ENCODE results near the gene ADAT1. TPM values are rescaled to one million over a fixed set of nuclear protein-coding genes. Genes with fewer than 3 reads are reported as not detected.

The ADAT1 gene
- total RNA-seq, 3 donors from 2014 or later (not counting 1 experiment from before 2014, with no cell fraction given): 63.5 to 65.2 (median 64.8) TPM

DNA sequence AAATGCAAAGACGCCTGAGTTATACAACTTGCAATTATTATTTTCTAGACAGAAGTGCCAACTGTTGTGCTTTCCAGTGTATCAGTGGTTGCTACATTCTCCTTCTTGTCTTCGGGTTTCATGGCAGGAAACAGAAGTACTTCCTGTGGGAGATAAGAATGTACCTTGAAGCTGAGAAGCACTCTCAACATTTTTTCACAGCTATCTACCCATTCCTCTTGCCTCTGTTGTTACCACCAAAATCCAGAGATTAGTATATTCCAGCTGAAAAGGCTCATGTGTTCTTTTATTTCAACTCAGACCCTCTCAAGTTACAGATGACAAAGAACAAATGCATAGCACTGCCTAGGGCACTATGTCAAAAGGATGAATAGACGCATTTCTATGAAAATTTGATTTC is 4.8 kb upstream of the ADAT1 start:
- no peak overlapping the region for H3K4me3 ChIP-seq (ENCODE audit: low read length)
- Mint-ChIP-seq H3K4me3 (no peak overlapping the region), H3K36me3 (peaks cover 15% of the 10 kb centered on the region), H3K27ac (peak overlapping the region; percentile 47 to 85), H3K9me3 (no peaks in the 10 kb centered on the region), H3K27me3 (ENCODE audit: low read depth in 2 of 2) (no peaks in the 10 kb centered on the region), H3K4me1 (peaks cover 27 to 28% of the 10 kb centered on the region in 2 donors)
- ATAC-seq: no peak
- peak in 1 of 2 donors; percentile 51 for DNase-seq
- peaks cover 28% of the 10 kb centered on the region for H3K4me1 ChIP-seq (ENCODE audit: control insufficient read depth, insufficient read depth, low read length)
- 22% methylated on average over 3 of the region's 3 CpGs for WGBS (ENCODE audit: insufficient coverage)
- H3K27ac ChIP-seq (ENCODE audit: low read length): no peak overlapping the region
- intact Hi-C loops (cut with micrococcal nuclease): no loop called here
- TF ChIP-seq, protein P1, sequence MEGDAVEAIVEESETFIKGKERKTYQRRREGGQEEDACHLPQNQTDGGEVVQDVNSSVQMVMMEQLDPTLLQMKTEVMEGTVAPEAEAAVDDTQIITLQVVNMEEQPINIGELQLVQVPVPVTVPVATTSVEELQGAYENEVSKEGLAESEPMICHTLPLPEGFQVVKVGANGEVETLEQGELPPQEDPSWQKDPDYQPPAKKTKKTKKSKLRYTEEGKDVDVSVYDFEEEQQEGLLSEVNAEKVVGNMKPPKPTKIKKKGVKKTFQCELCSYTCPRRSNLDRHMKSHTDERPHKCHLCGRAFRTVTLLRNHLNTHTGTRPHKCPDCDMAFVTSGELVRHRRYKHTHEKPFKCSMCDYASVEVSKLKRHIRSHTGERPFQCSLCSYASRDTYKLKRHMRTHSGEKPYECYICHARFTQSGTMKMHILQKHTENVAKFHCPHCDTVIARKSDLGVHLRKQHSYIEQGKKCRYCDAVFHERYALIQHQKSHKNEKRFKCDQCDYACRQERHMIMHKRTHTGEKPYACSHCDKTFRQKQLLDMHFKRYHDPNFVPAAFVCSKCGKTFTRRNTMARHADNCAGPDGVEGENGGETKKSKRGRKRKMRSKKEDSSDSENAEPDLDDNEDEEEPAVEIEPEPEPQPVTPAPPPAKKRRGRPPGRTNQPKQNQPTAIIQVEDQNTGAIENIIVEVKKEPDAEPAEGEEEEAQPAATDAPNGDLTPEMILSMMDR (IDR thresholded peaks at IDR 0.05): no peak
- H3K27me3 ChIP-seq (ENCODE audit: control insufficient read depth, insufficient read depth, low read length): no peaks in the 10 kb centered on the region
- no peaks in the 10 kb centered on the region for H3K9me3 ChIP-seq (ENCODE audit: control insufficient read depth, insufficient read depth, low read length)
- H3K36me3 ChIP-seq (ENCODE audit: control insufficient read depth, insufficient read depth, low read length): peaks cover 63% of the 10 kb centered on the region

DNA sequence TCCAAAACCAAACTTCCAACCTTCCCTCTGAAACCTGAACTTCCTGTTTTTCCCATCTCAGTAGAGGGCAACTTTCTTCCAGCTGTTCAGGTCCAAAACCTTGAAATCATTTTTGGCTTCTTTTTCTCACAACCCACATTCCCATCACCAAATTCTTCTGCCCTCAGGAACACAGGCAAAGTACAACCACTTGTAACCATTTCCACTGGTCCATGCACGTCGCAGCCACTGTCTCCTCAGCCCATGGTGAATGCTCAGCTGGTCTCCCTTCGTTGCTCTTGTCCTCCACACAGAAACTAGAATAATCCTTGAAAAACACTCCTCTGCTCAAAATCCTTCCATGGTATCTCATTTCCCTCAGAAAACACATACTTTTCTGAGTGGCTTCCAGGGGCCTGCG is 3.7 kb upstream of the ADAT1 start:
- ATAC-seq (no peak), DNase-seq (no peak)
- peak overlapping the region; percentile 47 to 85 for H3K27ac Mint-ChIP-seq
- TF ChIP-seq, protein P1 (IDR thresholded peaks at IDR 0.05): no peak
- H3K4me1 Mint-ChIP-seq: peaks cover 36 to 37% of the 10 kb centered on the region in 2 donors
- Histone ChIP-seq H3K36me3 (ENCODE audit: control insufficient read depth, insufficient read depth, low read length) (peaks cover 54% of the 10 kb centered on the region), H3K27me3 (ENCODE audit: control insufficient read depth, insufficient read depth, low read length) (no peaks in the 10 kb centered on the region), H3K4me1 (ENCODE audit: control insufficient read depth, insufficient read depth, low read length) (peaks cover 39% of the 10 kb centered on the region), H3K9me3 (ENCODE audit: control insufficient read depth, insufficient read depth, low read length) (no peaks in the 10 kb centered on the region), H3K27ac (ENCODE audit: low read length) (peak overlapping the region; percentile 17), H3K4me3 (ENCODE audit: low read length) (no peak overlapping the region)
- WGBS (ENCODE audit: insufficient coverage): 96% methylated on average over 4 of the region's 4 CpGs
- no peaks in the 10 kb centered on the region for H3K9me3 Mint-ChIP-seq
- no peak overlapping the region for H3K4me3 Mint-ChIP-seq
- no peaks in the 10 kb centered on the region for H3K27me3 Mint-ChIP-seq (ENCODE audit: low read depth in 2 of 2)
- peaks cover 8% of the 10 kb centered on the region for H3K36me3 Mint-ChIP-seq
- intact Hi-C loops (cut with micrococcal nuclease): no loop called here

DNA sequence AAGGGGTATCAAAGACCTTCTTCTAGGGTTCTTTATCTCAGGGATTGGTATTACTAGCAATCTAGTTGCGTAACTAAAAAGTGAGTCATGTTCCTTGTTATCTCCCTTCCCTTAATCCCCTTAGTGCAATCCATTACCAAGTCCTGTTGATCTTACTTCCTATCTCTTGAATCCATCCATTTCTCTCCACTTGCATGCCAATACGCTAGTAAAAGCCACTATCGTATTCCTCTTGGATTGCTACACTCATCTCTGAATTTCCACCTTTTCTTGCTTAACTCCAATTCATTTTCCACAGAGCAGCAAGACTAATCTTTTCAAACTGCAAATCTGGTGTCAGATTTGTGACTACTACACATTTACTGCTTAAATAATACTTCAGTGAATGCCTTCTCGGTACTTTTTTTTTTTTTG is 1.8 kb upstream of the ADAT1 start:
- no peak for ATAC-seq
- no peaks in the 10 kb centered on the region for H3K27me3 ChIP-seq (ENCODE audit: control insufficient read depth, insufficient read depth, low read length)
- Mint-ChIP-seq H3K9me3 (no peaks in the 10 kb centered on the region), H3K36me3 (peaks cover 8% of the 10 kb centered on the region), H3K27me3 (ENCODE audit: low read depth in 2 of 2) (no peaks in the 10 kb centered on the region), H3K4me1 (peaks cover 51 to 55% of the 10 kb centered on the region in 2 donors), H3K4me3 (peak overlapping the region; percentile 58), H3K27ac (peak overlapping the region; percentile 69 to 93)
- intact Hi-C loops (cut with micrococcal nuclease): loop anchor here (5.0 kb wide), 1 partner anchor 163 kb away; the partner anchor contains the start of gene TMEM170A
- TF ChIP-seq, protein P1 (IDR thresholded peaks at IDR 0.05): no peak
- H3K4me1 ChIP-seq (ENCODE audit: control insufficient read depth, insufficient read depth, low read length): peaks cover 44% of the 10 kb centered on the region
- WGBS (ENCODE audit: insufficient coverage): 90% methylated on average over 4 of the region's 4 CpGs
- DNase-seq: no peak
- peaks cover 39% of the 10 kb centered on the region for H3K36me3 ChIP-seq (ENCODE audit: control insufficient read depth, insufficient read depth, low read length)
- no peak overlapping the region for H3K27ac ChIP-seq (ENCODE audit: low read length)
- no peaks in the 10 kb centered on the region for H3K9me3 ChIP-seq (ENCODE audit: control insufficient read depth, insufficient read depth, low read length)
- H3K4me3 ChIP-seq (ENCODE audit: low read length): no peak overlapping the region

DNA sequence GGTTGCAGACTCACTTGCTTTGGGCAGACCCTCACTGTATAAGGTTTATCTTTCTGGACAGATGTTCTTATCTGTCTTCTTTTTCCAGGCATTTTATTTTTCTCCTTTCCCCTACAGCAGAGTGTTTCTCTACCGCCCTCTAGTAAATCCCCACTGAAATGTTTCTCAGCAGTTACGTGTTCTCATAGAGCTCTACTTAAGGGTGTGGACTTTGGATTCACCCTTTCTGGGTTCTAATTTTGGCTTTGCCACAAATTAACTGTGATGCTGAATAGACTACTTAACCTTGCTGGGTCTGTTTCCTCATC is 2.0 kb downstream of the ADAT1 start:
- Histone ChIP-seq H3K9me3 (ENCODE audit: control insufficient read depth, insufficient read depth, low read length) (no peaks in the 10 kb centered on the region), H3K27ac (ENCODE audit: low read length) (peak overlapping the region; percentile 24), H3K27me3 (ENCODE audit: control insufficient read depth, insufficient read depth, low read length) (no peaks in the 10 kb centered on the region), H3K4me1 (ENCODE audit: control insufficient read depth, insufficient read depth, low read length) (peaks cover 29% of the 10 kb centered on the region), H3K36me3 (ENCODE audit: control insufficient read depth, insufficient read depth, low read length) (peaks cover 29% of the 10 kb centered on the region), H3K4me3 (ENCODE audit: low read length) (no peak overlapping the region)
- TF ChIP-seq, protein P1 (IDR thresholded peaks at IDR 0.05): no peak
- DNase-seq: peak in 1 of 2 donors; percentile 60
- no peaks in the 10 kb centered on the region for H3K9me3 Mint-ChIP-seq
- intact Hi-C loops (cut with micrococcal nuclease): loop anchor here (5.0 kb wide), 1 partner anchor 159 kb away; the partner anchor contains the start of gene TMEM170A
- H3K36me3 Mint-ChIP-seq: peaks cover 15% of the 10 kb centered on the region
- H3K27me3 Mint-ChIP-seq (ENCODE audit: low read depth in 2 of 2): no peaks in the 10 kb centered on the region
- H3K4me1 Mint-ChIP-seq: peaks cover 28 to 29% of the 10 kb centered on the region in 2 donors
- WGBS (ENCODE audit: insufficient coverage): 28% methylated on average over 2 of the region's 2 CpGs
- no peak for ATAC-seq
- peak overlapping the region; percentile 11 to 68 for H3K27ac Mint-ChIP-seq
- no peak overlapping the region for H3K4me3 Mint-ChIP-seq
